Left lobe of liver (tissue), 2 donors: ENCODE results near the gene PRKCA. TPM values are rescaled to one million over a fixed set of nuclear protein-coding genes. Genes with fewer than 3 reads are reported as not detected.
A peak's percentile ranks its signal among the peaks of the same experiment; 100 is the strongest.

ENCODE experiments used
- ATAC-seq: fragments of 200-7000 bp; cut with Tn5 transposase; one replicate; pipeline ENCODE4 v1.9.1; 2020; ENCODE audit warnings: mild to moderate bottlenecking, moderate library complexity
- DNase-seq: peaks from one replicate; pipeline ENCODE4 v3.0.0-alpha.2; 2020; ENCODE audit warnings: low spot score
- total RNA-seq: library from RNA; stranded (reverse); gene quantifications from one replicate; pipeline ENCODE4 v1.2.1, GENCODE V29; 2021
- donor health status: DM: no; HTN: no; CAD: no; lungs with moderate emphysema.
- donor health status: DM: no; HTN: yes; CAD: no.

The PRKCA gene
- total RNA-seq, 1 donor from 2014 or later: 21.2 TPM

DNA sequence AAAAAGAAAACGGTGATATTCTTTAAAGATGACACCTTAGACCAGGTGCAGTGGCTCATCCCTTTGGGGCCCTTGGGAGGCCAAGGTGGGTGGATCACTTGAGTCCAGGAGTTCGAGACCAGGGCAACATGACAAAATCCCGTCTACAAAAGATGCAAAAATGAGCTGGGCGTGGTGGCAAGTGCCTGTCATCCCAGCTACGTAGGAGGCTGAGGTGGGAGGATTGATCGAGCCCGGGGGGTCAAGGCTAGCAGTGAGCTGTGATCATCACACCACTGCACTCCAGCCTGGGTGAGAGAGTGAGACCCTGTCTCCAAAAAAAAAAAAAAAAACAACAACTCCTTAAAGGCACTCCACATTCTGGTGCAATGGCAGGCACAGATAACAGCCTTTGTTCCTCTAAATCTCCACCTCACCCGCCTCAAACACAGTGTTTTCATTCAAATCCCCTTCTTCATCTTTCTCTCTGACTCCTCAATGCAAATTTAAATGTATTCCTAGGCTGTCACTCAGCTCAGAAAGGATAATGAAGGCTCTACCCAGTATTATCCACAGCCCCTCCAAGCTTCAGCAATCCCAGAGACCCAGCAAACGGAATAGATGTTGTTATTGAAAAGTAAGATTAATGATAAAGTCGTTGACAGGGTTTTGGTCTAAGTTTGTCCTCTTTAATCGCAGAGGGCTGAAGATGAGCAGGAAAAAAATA lies 476.3 kb downstream of the PRKCA start:
- DNase-seq (no peak), ATAC-seq (no peak)

DNA sequence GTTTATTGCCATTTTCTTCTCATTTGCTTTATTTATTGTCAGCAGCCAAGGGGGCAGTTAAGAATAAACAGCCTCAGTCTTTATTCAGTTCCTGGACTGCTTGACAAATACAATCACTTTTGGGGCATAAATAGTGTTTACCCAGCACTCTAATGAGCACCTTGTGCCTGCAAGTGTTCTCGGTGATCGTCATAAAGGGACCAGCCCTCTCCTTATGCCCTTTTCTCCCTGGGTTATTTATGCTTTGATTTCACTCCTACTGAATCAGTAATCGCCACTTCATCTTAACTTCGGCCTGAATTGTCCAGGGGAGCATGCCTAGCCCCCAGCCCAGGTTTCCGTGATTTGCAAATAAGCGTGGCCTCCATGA lies 476.8 kb downstream of the PRKCA start:
- no peak for DNase-seq
- no peak for ATAC-seq

DNA sequence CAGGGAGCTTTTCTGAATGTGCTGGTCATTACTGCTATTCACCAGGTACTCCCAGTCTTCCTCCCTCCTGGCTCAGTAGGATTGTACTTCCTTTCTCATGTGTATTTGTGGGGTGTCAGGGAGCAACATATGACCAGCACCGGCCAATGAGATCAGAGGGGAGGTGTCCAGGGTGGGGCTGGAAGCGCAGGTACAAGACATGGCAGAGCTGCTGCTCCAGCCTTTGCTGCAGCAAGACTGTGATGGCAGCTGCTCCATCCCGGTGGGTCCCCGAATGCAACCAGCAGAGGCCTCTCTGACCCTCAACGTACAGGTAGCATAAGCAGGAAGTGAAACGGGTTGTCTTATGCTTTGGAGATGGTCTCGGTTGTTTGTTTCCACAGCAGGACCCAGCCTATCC lies 478.7 kb downstream of the PRKCA start:
- no peak for DNase-seq
- no peak for ATAC-seq

DNA sequence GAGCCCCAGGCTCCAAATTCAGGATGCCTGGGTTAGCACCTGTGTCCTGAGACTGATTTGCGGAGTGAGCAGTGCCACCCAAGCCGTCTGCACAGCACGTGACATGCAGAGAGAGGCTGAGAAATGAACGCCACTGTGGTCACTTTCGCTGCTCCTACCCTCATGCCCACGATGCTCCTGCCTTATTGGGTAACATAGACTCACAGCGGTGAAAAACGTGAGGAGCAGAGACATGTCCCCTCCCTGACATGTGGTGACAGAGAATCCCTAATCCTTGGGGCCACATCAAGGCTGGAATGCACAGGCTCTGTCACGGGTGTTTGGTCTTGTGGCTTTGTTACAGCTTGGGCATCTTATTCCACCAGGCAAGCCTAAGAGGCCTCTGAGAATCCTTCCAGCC lies 480.4 kb downstream of the PRKCA start:
- DNase-seq: no peak
- no peak for ATAC-seq

DNA sequence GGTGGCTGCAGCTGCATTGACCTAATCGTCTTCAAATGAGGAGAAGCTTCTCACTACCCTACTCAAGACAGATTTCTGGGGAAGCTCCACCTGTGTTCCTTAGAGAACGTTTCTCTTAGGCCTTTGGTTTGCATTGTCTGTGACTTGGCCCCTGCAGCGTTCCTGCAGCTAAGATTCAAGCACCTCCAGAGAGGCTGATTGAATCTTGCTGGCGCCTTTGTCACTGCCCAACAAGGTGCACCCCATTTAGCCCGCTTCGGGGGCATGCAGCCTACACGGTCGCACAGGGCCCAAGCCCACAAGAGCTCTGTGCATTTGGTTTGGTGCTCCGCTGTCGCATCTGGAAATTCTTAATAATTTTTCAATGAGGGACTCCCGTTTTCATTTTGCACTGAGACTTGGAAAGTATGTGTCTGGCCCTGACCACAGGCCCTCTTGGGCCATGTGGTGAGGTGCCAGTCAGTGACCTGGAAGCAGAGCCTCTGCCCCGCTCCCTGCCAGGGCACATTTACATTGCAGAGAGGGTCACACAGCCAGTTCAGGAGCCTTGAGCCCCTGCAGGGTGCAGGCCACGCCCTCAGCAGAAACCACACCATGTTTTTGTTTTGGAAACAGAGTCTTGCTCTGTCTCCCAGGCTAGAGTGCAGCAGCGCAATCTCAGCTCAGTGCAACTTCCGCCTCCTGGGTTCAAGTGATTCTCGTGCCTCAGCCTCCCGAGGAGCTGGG lies 481.4 kb downstream of the PRKCA start:
- ATAC-seq (no peak), DNase-seq (no peak)

DNA sequence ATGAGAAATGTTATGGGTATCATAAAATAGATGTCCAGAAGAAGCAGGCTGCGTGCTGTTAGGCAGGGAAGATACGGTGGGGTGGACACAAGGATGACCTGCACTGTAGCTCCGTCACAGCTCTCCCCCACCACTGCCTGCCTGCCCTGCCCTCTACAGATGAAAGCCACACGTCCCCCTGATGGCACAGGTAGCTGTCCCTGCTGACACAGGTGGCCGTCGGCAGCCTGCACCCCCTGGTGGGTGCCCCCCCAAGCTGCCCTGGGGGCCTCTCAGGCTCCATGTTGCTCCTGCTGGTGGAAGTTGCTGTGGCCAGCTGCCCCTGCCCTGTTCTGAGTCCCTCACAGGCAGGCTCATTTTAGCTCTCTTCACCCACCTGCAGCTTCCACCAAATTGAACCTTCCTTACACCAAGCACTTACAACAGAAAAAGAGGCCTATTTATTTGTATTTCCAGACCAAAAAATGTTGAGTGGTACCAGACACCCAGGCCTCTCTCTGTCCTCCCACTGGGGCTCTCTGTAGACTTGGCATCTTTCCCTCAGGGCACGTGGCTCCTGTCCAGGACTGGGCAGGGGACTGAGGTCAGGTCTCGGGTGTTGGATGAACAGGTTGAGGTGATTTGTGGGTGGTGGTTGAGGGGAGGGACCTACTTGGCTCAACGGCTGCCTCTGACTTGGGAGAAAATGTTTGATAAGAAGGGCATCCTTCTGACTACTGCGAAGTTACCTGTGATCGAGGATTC lies 482.4 kb downstream of the PRKCA start:
- DNase-seq (no peak), ATAC-seq (no peak)

DNA sequence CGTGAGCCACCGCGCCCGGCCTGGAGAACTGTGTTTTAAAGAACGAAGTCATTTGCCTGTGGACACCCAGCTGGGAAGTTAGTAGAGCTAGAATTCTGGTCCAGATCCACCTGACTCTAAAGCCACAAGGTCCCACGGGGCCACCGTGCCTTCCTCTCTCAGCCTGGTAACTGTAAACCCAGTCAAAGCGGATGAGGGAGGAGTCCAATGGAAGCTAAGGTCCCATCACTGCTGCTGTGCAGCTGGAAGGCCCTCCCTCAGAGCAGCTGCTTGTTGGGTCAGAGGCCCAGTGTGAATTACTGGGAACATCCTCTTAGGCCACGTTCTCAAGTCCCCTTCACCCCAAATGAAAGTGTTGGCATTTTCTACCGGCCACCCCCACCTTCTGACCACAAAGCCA lies 483.7 kb downstream of the PRKCA start:
- DNase-seq (no peak), ATAC-seq (no peak)

DNA sequence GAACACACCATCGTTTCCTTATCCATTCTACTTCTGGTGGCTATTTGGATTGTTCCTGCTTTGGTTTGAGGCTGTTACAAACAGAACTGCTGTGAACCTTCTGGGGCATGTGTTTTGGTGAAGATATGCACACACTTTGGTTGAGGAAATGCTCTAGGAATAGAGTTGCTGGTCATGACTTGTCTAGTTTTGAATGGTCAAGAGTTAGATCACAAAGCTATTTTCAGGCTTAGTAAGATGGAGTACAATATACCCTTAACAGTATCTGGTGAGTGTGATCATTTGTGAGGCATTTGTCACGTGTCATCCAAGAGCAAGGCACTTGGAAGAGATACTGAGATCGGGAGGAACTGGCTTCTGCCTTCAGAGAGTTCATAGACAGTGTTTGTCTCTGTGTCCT lies 485.5 kb downstream of the PRKCA start:
- ATAC-seq (no peak), DNase-seq (no peak)

DNA sequence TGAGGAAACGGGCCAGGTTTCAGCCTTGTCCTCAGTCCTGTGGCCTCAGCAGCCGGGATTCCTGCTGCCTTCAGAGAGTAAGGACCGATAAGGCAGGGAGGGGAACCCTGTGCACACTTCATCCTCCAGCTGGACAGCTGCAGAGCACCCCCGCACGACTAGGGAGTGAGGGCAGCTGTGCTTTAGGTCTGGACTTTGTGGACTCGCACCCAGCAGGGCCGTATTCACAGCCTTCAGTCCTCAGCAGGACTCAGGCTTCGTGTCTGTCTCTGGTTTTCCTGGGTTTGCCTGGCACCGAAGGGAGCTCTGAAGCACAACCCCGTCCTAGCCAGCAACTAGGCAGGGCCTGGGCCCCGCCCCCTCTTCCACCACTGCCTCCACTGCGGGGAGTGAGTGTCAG lies 486.7 kb downstream of the PRKCA start:
- ATAC-seq: no peak
- DNase-seq: no peak

DNA sequence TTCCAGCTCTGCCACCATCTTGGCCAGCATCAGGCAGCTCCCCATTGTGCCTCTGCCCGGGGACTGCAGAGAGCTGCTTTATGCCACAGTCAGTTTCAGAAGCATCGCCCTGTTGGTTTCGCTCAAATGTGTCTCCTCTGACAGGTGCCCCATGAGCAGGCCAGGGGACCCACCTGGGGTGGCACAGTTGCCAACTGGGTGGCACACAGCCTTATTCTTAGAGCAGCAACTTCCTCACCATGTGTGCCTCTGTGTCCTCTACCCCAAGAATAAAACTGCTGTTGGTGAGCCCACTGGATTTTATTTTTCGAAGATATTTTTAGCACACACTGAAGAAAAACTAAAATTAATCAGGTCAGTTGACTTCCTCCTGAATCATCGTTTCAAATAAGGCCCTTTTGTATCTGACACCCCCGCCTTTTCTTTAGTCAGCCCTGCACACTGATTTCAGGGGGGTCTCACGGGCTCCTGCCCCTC lies 487.6 kb downstream of the PRKCA start:
- DNase-seq (no peak), ATAC-seq (no peak)

DNA sequence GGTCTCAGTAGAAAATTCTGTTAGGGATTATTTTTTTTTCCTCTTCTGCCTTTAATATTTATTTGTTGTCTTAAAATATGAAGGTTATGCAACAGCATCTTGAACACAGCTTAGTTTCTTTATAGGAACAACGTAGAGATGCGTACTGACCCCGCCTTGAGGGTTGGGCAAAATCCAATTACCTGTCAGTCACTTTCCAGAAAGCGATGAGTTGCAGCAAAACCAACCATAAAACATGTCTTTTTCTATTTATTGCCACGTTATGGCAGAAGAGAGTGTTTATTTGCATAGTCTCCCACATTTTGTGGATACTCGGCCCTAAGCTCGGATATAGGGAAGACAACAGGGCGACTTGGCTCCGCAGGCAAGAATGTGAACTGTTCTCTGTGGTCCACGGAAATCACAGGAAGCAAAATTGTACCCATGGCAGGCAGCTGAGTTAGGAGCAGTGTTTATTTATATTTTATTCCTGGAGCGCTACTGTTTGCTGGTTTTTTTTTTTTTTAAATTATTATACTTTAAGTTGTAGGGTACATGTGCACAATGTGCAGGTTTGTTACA lies 488.2 kb downstream of the PRKCA start:
- DNase-seq (no peak), ATAC-seq (no peak)

DNA sequence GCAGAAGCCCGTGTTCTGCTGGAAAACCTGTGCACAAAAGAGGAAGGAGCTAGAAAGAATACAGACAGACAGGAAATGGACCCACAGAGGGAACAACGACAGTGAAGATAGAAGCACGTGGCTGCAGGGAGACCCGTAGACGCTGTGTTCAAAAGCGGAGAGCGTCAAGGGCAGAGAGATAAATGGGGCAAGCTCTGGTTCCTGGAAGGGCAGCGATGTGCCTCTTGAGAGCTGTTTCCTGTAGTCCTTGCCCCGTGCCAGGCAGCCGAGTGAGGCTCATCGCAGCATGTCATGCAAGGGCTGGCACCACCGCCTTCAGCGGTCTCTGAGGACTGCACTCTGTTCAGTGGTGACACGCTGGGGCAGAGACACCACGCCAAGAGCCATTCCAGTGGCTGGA lies 488.9 kb downstream of the PRKCA start:
- peak; percentile 48 for ATAC-seq
- no peak for DNase-seq

DNA sequence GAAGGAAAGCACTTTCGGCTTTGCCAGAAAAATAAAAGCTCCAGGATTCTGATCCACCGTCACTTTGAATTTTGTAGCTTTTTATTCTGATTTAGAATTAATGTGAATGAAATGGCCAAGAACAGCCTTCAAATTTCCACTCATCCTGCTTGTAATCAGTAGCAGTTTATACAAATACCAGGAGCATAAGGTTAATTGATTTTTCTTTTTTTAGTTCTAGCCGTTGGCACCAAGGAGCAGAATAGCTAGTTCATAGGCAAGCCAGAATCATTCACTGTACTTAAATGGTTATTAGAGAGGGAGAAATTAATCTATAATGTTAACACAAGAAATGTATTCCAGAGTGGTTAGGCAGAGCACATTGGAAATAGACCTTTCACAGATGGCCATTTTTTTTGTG lies 491.4 kb downstream of the PRKCA start:
- DNase-seq: no peak
- ATAC-seq: peak; percentile 62

DNA sequence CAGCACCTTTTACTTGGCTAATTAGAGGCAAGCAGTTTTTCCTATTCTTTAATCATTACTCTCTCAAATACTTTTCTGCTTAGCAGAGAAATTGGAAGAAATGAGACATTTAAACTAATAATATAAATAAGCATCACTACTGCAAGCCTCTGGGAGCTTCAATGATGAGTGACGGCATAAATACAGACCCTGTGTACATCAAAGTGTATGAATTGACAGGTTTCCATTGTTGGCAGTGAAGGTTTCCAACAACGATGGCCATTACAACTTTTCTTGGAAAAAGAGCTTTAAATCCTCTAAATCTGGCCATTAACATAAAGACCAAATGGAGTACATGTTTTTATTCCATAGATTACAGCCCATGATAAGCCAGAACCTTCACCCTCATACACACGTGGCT lies 493.1 kb downstream of the PRKCA start:
- ATAC-seq (no peak), DNase-seq (no peak)

DNA sequence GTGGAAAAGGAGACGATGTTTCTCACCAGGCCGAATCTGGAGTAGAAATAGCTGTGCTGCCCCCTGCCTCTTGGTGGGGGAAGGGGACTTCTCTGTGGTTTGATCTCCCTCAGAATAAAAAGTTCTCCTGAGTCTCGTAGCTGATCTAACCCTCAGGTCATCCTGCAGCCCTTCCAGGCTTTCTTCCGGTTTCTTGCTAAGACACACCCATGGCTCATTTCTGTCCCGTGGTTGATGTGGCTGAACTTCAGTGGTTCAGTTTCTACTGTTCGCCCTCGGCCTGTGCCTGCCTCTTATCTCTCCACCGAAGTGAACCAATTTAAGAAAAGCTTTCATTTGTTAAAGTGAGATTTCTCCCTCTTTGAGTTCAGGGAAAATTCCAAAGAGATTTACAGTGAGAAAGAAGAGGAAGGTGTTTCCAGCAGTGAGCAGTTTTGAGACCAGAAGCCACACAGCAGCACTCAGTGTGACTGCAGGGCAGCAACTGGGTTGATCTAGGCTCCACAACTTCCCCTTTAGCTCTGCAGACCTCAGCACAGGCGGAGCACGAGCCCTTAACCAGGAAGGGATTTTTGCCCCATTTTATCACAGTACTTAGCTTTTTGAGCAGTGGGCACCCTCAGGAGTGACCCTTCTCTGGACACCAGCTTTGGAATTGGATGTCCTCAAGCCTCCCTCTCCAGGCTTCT lies 497.6 kb downstream of the PRKCA start:
- no peak for DNase-seq
- peak; percentile 53 for ATAC-seq

DNA sequence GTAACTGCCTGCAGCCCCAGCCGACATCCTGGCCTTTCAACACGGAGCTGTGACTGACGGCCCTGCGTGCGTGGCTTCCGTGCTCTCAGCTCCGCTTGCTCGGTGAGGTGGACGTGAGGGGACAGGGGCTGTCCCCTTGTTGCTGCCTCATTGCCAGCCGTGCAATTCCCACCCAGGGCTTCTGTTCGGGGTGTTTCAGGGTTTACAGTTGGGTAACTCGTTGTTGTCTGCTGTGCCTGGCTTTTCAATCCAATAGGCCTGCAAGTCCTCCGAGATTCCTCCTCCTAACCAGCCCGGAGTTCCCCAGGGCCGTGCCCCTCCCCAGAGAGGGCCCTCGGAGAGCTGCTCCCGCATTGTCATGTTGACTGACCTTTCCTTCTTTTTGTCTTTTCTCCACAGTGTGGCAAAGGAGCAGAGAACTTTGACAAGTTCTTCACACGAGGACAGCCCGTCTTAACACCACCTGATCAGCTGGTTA lies 501.1 kb downstream of the PRKCA start:
- DNase-seq: no peak

DNA sequence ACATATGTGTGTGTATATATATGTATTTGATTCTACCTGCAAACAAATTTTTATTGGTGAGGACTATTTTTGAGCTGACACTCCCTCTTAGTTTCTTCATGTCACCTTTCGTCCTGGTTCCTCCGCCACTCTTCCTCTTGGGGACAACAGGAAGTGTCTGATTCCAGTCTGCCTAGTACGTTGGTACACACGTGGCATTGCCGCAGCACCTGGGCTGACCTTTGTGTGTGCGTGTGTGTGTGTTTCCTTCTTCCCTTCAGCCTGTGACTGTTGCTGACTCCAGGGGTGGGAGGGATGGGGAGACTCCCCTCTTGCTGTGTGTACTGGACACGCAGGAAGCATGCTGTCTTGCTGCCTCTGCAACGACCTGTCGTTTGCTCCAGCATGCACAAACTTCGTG lies 503.2 kb downstream of the PRKCA start:
- no peak for DNase-seq
- no peak for ATAC-seq

More for the DNA sequence above, 501.1 kb downstream of the PRKCA start:
- ATAC-seq: no peak

DNA sequence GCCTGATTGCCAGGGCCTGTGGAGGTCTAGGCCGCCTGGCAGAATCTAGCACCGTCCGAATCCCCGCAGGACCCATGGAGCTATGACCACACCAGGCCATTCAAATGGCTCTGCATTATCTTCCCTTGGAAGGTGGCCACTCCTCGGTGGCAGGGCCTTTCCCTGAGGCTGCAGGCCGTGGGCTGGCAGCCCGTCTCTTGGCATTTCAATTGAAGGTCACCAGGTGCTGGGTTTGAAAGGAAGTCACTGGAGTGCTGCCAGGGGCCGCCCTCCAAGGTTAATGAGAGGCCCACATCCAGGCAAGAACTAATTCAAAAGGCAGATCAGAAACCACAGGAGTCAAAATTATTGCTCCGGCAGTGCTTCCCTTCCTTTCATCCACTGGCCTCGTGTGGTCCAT lies 504.8 kb downstream of the PRKCA start:
- peak; percentile 17 for ATAC-seq
- no peak for DNase-seq

DNA sequence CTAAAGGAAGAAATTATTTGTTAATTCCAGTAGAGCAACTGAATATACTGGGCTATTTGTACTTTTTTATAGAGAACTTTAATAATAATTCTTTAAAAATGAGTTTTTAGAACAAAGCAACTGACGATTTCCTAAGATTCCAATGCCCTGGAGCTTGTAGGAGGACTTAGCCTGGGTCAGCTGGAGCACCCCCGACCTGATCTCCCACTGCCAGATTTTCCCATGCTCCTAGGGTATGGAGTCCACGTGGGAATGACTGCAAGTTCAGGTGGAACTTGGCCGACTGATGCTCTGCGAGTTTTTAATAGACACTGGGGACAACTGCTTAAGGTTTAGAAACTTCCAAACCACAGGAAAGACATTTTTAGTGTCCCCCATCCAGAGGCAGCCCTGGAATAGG lies 507.0 kb downstream of the PRKCA start:
- DNase-seq: no peak
- ATAC-seq: no peak

DNA sequence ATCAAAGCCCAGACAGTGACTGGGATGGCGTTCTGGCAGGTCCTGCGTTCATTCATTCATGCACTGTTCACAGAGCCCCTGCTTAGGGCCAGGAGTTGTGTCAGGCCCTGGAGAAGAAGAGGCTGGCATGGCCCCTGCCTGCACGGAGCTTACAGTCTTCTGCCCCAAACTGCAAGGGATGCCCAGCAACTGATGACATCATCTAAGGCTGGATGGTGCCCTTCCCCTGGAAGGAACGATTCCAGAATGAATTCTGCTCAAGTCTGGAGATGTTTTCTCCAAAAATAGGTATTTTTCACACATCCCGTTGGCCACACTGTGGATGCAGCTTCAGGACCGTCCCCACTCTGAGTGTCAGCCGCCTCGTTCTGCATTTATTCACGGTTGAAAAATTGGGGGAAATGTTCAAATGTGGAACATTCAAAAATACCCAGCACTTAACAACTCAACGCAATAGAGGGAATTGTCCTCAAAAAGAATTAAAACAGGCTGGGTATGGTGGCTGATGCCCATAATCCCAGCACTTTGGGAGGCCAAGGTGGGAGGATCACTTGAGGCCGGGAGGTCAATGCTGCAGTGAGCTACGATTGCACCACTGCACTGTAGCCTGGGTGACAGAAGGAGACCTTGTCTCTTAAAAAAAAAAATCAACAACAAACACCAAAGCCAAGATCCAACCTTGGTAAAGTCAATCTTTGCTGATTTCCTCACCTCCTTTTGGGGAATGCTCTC lies 508.7 kb downstream of the PRKCA start:
- DNase-seq (no peak), ATAC-seq (no peak)
